Activated CD8-positive, alpha-beta memory T cell treated with anti-CD3 and anti-CD28 coated beads, Interleukin-2, amount 50 U/mL, for 1 hour (primary cell): ENCODE measurements around the gene FZD2.
"Not testable (repeated sequence)": the region's sequence is repeated elsewhere in the genome, so short reads cannot be mapped to it uniquely, and the experiment has no call there.

Experiments used
- DNase-seq: peaks from one replicate; pipeline ENCODE4 v3.0.0-alpha.2; 2020; ENCODE audit errors: extremely low read depth

The FZD2 gene

DNA sequence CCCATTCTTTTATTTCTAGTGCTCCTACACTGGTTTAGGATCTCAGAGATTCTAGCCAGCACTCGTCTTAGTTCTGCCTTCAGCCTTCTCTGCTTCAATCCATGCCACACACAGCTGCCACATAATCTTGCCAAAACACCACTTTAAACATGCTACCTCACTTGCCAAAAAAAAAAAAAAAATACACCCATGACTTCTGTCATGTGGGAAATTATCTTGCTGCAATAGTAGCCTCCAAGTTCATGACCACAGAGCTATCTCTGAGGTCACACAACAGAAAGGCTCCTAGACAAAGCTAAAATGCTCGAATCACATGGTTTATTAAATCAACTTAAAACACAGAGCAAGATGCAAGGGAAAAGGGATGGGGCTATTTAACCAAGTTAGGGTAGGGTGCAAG lies 18.1 kb downstream of the FZD2 start:
- DNase-seq: no peak

DNA sequence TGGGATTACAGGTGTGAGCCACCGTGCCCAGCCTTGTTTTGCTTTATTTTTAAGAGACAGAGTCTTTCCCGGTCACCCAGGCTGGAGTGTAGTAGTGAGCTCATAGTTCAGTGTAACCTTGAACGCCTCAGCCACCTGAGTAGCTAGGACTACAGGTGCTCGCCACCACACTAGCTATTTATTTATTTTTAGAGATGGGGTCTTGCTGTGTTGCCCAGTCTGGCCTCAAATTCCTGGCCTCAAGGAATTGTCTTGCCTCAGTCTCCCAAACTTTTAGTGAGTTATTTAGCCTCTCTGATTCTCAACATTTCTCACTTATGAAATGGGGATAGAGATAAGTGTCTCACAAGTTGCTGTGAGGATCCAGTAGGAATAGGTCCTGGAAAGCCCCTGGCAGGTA lies 21.7 kb downstream of the FZD2 start:
- no peak for DNase-seq

GRCh38 chr17:44581868-44582267 lies 24.6 kb downstream of the FZD2 start:
- DNase-seq: no peak

DNA sequence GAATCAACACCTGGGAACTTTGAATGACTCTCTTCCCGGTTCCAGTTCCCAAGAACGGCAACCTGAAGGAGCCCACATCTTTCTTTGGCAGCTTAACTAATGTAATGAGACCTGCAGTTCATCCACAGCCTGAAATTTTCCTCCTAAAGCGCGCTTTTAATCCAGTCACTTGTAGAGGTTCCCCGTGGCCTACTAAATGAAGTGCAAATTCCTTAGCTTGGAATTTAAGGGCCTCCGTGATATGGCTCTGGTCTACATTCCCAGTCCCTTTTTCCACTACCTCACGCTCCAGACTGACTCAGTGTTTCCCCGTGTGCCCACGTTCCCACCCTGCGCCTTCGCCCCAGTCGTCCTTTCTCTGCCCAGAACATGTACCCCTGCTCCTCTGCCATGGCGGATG lies 27.2 kb downstream of the FZD2 start:
- DNase-seq: no peak

DNA sequence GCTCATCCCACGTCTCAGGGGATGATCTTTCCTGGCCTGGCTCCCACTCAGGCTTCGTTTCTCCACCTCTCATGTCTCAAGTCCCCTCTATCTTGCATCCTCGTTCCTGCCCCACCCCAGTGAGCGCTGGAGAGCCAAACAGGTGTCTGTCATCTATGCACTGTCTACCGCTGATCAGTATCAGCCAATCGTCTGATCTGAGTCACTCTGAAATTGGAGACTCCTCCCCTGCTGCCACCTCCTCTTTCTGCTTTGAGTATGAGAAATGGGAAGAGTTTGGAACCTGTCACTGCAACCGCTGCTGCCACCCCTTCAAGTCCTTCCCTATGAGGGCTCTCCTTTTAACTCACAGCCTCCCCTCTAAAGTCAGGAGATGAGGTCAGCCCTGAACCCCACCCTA lies 28.0 kb downstream of the FZD2 start:
- no peak for DNase-seq

GRCh38 chr17:44587339-44587738 lies 30.1 kb downstream of the FZD2 start:
- no peak for DNase-seq

DNA sequence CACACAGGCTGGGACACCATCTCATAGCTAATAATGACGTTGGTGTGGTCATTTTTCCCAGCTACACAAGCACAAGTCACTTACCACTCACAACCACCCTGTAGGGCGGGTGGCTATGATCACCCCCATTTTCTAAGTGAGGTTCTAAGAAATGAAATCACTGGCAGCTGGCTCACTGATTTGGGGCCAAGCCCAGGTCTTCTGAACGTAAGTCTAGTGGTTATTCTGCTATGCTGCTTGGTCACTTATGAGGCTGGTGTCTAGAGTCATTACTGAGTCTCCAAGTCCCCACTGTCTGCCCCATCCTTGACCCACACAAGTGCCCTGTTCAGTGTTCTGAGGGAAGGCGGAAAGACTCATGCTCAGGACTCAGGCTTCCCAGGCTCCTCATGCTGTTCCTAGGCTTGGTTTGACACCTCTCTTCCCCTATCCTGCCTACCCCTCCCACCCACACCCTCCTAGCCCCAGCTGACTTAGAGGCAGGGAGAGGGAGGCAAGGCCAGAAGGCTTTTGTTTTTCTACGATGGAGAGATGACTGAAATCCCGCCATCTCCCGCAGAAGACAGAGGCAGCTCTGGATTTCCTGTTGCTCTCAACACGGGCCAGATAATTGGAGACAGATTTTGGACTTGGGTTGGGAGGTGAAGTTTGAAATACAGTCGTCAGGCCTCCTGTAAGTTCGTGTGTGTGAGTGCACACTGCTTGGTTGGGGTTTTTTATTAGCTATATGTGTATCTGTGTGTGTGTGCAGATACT lies 32.2 kb downstream of the FZD2 start:
- DNase-seq: no peak

DNA sequence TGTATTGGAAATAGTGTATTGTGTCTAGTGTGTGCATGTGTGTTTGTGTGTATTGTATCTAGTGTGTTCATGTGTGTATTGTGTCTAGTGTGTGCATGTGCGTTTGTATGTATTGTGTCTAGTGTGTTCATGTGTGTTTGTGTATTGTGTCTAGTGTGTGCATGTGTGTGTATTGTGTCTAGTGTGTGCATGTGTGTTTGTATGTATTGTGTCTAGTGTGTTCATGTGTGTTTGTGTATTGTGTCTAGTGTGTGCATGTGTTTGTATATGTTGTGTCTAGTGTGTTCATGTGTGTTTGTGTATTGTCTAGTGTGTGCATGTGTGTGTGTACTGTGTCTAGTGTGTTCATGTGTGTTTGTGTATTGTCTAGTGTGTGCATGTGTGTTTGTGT lies 32.8 kb downstream of the FZD2 start:
- DNase-seq: not testable (repeated sequence)

GRCh38 chr17:44590762-44591161 lies 33.5 kb downstream of the FZD2 start:
- not testable (repeated sequence) for DNase-seq

GRCh38 chr17:44591206-44591605 lies 33.9 kb downstream of the FZD2 start:
- no peak for DNase-seq

GRCh38 chr17:44593156-44593555 lies 35.9 kb downstream of the FZD2 start:
- DNase-seq: no peak

DNA sequence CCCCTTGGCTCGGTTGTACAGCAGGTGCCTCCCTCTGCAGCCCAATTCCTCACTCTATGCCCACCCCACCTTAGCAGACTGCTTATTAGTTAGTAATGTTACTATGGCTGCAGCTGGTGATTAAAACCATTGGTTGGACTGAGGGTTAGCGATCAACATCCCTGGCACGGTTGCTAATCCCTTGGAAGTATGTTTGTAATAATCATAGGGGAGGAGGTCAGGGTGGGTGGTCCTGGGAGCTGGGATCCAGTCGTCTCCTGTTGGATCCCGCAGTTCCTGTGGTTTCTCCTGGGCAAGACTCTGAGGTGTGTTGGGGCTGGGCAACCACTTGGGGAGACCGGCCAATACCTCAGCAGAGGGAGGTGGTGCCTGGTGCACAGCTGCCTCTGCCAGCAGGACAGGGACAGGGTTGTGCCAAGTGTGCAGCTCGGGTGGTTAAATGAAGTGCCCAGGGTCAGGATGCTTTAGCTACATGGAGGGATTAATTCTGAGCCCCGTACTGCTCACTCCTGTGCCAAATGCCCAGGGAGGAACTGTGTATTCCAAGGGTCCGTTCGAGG lies 38.0 kb downstream of the FZD2 start:
- DNase-seq: no peak

DNA sequence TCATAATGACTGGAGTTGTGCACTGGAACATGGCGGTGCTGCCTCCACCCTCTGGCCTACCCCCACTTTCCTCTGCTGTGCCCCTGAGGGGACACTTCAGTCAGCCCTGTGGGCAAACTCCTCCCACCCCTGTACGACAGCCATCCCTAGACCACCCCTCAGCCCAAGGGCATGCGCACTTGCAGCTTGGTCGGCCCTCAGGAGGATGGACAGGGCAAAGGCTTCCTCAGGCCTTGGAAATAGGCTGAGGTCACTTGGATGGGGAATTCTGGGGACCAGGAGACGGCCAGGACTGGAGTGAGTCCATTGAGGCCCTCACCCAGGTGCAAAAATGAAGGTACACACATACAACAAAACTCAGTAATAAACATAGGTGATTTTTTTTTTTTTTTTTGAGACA lies 41.0 kb downstream of the FZD2 start:
- DNase-seq: no peak

- DNase-seq: no peak
Observed at GRCh38 chr17:44598932-44599297, 41.6 kb downstream of the FZD2 start.

DNA sequence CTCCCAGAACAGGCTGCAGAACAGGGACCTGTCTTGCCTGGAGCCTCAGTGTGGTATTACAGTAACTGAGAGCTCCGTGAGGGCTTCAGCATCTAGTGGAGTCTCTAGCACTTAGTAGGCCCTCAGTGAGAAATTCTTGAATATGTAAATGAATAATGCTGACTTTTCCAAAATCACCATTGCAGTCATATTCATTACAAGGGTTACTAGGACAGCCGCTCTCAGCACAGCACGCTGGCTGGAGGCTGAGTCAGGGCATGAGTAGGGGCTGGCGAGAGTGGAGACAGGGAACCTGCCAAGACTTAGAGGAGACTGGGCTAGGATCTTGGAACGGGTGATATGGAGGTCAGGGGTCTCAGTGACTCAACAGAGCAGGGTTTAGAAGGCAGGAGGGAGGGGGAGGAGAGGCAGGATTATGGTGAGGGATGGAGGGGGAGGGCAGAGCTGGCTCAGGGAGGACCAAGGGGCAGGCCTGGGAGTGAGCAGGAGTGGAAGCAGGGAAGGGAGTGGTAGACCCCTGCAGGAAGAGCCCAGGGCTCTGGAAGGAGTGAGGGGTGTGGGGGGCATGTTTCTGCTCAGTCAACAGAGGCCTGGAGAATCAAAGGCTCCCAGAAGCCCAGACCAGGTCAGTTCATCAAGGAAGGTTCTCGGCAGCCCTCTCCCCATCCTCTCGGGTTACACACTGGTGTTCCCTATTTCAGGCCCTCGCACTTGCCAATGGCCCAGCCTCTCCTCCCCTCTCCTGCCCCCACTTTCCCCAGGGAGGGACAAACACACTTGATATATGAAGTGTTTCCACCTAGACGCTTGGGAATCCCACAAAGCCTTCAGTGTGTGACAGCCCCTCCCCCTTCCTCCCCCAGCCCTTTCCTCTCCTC lies 42.3 kb downstream of the FZD2 start:
- DNase-seq: no peak

DNA sequence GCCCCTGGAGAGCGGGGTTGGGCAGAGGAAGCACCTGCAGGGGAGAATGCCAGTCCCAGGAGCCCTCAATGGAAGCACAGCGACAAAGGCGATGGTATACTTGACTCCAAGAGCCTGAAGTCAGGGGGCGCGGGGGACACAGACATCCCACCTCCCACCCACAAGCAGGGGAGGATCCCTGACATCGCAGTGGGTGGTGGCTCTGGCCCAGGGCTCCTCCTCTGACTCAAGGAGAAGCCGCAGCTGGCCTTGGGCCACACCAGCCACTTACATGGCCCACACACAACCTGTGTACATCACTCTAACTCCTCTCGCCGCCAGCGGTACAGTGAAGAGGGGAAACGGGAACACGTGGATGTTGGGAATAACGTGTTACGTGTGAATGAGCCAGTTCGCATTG lies 44.3 kb downstream of the FZD2 start:
- DNase-seq: no peak

DNA sequence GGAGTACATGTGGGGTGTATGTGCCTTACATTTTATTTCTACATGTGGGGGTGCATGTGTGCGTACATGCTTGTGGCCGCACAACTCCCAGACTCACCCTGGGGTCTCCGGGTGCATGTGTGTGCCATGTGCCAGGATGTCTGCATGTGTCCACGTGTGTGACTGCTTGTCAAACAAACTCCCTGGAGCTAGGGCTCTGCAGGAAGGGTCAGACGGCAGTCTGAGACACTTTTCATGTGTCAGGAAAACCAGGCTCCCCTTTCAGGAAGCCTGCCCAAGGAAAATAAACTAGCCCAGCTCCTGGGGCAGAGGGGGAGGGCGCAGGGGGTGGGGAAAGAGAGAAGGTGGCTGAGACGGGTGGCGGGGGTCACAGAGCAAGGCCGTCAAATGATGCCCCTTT lies 44.7 kb downstream of the FZD2 start:
- no peak for DNase-seq

DNA sequence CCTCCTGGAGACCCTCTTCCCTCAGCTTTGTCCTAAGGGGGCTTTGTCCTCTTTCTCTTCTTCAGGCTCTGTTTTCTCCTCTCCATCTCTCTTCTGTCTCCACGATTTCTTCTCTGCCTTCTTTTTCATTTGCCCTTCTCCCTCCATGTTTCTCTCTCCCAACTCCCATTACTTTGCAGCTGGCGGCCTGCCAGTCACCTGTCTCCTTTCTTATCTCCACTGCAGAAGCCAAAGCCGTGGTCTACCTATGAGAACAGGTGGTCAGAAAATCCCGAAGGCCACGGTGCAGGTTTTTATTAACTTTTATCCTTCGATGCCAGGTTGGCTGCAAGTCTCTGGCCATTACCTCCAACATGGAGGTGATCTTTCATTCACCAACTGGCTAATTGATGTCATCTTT lies 45.1 kb downstream of the FZD2 start:
- no peak for DNase-seq

GRCh38 chr17:44602970-44603369 lies 45.7 kb downstream of the FZD2 start:
- no peak for DNase-seq

GRCh38 chr17:44604116-44604761 lies 47.0 kb downstream of the FZD2 start:
- no peak for DNase-seq

DNA sequence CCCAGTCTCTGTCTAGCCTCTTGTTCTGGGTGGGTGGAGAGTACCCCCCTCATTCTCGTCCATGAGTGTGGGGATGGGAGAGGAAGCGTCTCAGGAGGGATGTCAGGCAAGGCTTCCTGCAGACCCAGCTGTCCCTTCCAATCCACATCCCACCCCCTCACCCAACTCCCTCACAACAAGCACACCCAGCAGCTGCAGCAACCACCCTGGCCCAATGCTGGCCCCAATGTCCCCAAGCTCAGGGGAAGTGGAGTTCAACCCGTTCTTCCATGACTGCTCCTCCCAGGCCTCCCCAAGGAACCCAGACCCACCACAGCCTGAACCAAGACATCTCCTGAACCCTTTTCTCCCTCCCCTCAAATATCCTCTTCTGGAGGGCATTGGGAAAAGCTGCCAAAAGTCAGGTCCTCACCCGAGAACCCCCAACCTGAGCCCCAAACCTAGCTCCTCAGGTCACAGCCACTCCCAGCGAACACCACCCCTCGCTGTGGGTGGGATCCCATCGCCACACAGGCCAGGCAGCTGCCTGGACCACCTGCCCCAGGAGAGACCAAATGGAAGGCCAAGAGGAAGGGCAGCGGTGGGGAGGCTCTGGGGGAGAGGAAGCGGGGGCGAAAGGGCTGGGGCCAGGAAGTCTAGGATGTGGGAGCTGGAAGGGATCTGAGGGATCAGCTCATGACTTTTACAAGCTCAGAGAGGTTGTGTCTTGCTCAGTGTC lies 47.6 kb downstream of the FZD2 start:
- DNase-seq: no peak

DNA sequence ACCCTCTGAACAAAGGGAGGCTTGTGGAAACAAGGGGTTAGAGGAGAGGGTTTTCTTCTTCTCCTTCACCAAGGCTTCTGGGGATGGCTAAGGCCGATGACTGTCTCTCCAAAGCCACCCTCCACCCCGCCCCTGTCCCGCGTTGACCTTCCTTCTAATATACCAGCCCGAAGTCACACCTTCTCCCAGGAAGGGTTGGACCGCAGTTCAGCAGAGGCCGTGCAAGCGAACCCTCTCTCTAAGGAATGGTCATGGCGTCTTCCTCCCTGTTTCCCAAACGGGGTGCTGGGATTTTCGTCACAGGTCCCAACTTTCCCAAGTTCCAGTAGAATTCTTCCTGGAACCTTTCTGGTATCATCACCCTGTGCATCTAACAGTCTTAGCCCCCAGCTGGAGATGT lies 49.4 kb downstream of the FZD2 start:
- DNase-seq: no peak
